Measurements from ENCODE around the gene CD63.

- TF ChIP-seq CTCF (IDR thresholded peaks at IDR 0.05) (peak; percentile 47), POLR2AphosphoS5 (IDR thresholded peaks at IDR 0.05; ENCODE audit: low read depth, low read length) (no peak), SIN3A (IDR thresholded peaks at IDR 0.05; ENCODE audit: borderline replicate concordance, insufficient read depth, low read depth, low read length) (no peak), REST (IDR thresholded peaks at IDR 0.05; ENCODE audit: insufficient read depth in 1 of 2, low read depth in 2 of 2, low read length in 1 of 2) (no peak)
Measured at GRCh38 chr12:55739025-55739378, 10.2 kb upstream of the CD63 start.
